ENCODE results near the gene LRMDA.

- TF ChIP-seq CTCF (IDR thresholded peaks at IDR 0.05) (no peak), POLR2A (IDR thresholded peaks at IDR 0.05) (no peak), POLR2AphosphoS5 (IDR thresholded peaks at IDR 0.05) (no peak)
These were observed 274.0 kb downstream of the LRMDA start for GRCh38 chr10:75705426-75705825.
